ENCODE data around the gene SGSM1.
A peak's percentile ranks its signal among the peaks of the same experiment; 100 is the strongest.
"Not testable (repeated sequence)": the region's sequence is repeated elsewhere in the genome, so short reads cannot be mapped to it uniquely, and the experiment has no call there.

The SGSM1 gene

DNA sequence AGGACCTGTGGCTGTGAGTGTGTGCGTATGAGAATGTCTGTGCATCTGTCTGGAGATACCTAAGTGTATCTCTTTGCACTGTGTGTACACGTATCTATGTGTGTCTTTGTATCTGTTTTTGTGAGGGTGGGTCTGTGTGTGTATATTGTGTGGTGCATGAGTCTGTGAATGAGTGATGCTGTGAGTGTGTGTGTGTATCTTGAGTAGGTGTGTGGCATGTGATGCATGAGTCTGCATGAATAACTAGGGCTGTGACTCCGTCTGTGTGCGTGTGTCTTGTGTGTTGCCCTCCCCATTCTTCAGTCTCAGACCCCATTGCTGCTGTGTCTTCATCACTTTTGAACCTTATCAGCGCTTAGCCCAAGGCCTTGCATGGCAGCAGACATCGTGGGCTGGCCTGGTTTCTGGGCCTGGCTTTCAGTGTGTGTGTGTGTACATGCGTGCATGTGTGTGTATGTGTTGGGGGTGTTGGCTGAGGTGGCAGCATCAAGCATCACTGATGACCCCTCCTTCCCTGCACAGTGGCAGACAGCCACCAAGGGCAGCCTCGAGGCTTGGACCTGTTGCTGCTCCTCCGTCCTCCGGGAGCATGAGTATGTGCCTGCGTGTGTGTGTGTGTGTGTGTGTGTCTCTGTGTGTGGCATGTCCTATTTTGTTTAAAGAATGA lies 1.4 kb downstream of the SGSM1 start:
- DNase-seq = no peak

DNA sequence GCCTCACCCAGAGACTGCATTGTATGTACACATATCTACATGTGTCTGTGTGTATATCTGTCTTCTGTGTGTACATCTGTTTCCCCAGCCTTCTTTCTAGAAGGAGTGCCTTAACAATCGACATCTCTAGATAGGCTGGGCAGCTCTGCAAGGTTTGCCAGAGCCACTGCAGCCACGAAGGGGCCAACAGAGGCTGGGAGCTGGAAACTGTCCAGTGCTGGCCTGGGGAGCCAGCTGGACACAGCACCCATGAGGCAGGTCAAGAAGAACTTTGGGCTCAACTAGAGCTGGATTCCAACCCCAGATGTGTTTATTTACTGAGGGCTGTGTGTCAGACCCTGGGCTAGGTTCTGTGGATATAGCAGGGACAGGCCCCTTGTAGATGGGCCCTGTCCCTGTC lies 3.3 kb downstream of the SGSM1 start:
- DNase-seq = no peak

DNA sequence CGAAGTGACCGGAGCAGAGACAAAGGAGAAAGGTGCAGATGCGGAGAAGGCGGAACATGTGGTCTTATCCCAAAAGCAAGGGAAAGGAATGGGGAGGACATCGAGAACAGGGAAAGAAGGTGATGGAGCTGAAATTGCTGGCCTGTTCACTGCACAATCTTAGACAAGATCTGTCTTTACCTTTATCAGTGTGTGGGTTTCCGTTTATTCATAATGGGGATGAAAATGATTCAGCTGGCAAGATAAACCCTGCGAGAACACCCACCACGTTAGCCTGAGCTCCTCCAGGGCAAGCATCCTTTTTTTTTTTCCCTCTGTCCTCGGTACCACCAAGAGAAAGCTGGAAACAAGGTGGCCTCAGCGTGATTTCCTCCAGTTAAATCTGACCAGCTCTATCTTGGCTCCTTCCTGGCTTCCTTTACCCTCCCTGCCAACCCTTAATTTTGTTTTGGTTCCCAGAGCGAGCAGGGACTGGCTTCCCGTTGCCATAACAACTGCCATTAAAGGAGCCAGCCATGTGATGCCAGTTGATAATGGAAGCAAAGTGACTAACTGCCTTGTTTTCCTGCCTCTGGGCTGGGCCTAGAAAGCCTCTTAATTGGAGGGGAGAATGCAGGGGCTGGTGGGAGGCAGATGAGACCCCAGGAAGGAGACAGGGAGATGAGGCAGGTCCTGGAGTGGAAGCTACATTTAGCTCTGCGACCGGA lies 4.2 kb downstream of the SGSM1 start:
- peak; percentile 26 for DNase-seq

DNA sequence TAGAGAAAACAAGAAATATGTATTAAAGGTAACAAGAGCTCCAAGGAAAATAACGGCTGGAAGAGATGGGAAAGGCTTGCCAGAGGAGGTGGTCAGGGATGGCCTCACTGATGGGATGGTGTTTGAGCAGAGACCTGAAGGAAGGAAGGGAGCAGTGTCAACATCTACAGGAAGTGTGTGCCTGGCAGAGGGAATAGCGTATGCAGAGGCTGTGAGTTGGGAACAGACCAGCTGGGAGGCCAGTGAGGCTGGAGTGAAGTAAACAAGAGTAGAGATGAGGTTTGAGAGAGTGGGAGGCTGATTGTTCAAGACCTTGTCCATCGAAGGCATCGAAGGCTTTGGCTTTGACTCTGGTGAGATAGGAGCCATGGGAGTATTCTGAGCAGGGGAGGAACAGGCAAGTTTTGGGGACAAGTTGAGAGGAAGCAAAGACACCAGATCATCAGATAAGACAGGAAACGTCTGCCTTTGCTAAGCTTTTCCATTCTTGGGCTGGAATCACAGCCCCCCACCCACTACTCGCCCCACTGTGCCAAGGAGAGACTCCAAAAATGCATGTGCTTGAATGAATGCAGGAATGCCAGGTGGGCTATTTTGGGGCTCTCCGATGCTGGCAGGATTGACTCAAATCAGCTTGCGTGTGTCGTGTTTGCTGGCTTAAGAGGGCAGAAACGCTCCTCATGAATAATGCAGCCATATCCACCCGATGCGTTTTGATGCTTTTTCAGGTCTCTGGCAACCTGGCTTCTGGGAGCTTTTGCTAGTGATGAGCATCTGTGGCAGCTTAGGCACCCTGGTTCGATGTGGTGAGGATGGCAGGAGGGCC lies 7.2 kb downstream of the SGSM1 start:
- no peak for DNase-seq

DNA sequence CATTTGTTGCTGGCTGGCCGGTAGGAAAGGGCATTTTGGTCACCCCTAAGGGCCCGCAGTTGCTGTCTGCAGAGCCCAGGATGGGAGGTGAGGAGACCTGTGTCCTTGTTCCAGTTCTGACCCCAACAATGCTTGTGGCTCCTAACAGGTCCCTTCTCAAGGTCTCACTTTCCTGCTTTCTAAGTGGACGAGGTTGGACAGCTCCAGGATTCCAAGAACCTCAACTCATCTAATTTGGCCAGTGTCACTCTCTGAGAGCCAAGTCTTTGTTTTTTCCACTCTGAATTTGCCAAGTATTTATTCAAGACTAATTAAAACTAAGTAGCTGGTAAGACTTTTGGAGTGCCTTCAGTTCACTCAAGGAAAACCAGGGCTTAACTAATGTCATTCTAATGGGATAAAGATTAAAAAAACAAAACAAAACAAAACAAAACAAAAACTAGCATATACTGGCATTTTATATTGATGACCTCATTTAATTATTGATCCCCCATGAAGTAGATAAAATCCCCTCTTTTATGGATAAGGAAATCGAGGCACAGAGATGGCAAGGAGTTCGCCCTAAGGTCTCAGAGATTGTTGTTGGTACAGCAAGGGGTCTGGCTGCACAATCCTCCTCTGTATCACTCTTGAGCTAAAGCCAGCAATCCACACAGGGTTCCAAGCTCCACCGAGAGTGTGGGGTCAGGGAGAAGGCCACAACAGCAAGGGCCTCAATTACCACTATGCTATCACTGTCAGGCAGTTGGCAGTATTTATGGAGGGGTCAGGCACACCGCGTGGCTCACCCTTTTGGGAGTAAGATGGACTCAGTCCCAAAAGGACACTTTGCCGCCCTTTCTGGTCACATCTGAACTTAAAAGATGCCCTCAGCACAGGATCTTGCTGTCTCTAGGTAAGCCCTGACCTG lies 8.1 kb downstream of the SGSM1 start:
- DNase-seq = no peak

DNA sequence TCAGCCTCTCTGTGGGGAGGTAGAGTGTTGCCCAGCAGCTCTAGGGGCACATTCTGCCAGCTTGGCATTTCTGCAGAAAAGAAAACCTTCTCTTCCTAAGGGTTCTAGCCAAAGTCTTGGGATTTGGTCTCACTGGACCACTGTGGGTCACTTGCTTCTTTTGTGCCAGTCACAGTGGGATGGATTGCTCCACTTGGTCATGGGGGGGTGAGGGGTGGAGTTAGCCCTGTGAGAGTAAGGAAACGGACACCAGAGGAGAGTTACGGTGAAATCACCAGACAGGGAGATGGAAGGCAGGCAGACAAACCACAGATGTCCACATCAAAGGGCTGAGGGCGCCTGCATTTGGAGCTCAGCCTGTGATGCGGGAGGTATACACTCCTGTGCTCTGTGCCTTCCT lies 10.8 kb downstream of the SGSM1 start:
- DNase-seq = no peak

DNA sequence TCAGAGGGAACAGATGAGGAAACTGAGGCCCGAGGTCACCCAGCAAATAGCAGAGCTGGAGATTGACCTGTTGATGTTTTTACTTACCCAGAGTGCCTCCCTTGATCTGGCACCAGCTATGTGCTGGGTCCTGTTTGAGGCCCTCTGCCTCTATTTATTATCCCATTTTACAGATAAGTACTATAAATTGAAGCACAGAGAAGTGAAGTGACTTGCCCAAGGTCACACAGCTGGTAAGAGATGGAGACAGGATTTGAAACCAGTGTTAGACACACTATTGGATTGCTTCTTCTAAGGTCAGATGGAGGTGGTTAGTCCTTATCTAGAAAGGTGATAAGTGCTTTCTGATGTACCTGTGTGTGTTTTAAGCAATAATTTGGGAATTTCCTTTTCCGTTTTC lies 13.5 kb downstream of the SGSM1 start:
- no peak for DNase-seq

DNA sequence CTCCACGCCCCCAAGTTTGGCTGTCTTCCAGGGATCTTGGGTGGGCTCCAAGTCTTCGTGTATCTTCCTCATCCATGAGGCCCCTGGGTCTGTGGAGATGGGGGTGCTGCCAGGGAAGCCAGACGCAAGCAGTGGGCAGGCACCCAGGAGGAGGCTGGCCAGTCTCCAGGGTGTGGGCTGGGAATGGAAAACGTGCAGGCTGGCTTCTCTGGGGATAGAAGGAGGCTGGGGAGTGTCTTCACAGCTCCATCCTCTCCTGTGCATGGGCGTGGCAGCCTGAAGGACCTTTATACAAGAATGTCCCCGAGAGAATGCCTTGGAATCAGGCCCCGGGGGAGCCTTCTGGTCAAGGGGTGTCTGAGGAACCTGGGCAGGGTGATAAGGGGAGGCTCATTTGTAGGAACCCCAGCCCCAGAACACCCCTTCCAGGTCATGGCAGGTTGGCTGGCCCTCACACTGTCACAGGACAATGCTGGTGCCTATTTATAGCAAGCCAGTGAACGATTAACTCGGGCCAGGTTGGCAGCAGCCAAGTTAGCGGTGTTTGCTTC lies 14.0 kb downstream of the SGSM1 start:
- no peak for DNase-seq

DNA sequence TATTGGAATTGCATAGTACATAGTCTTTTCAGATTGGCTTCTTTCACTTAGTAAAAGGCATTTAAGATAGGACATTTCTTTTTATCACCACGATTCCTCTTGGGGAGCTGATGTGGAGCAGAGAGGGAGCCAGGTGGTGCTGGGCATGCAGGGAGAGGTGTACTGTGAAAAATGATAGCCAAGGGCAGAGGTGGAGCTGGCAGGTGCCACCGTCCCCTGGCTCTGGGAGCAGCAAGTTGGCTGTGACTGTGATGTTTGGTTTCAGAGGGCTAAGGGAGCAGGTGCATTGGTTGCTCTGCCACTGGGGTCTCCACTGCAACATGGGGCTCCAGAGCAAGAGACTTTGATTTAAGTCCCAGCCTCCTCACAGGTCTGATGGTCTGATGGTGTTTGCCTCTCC lies 16.5 kb downstream of the SGSM1 start:
- DNase-seq = no peak

DNA sequence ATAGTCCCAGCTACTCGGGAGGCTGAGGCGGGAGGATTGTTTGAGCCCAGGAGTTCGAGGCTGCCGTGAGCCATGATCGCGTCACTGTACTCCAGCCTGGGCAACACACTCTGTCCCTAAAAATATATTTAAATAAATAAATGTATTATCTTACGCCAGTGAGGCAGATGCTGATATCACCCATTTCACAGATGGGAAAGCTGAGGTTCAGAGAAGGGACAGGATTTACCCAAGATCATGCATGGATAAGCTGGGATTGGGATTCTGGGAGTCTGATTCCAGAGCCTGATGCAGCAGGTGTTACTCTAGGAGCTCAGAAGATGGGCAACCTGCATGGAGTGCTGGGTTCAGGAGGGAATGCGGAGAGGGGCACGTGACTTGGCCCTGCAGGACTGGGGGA lies 17.8 kb downstream of the SGSM1 start:
- no peak for DNase-seq

DNA sequence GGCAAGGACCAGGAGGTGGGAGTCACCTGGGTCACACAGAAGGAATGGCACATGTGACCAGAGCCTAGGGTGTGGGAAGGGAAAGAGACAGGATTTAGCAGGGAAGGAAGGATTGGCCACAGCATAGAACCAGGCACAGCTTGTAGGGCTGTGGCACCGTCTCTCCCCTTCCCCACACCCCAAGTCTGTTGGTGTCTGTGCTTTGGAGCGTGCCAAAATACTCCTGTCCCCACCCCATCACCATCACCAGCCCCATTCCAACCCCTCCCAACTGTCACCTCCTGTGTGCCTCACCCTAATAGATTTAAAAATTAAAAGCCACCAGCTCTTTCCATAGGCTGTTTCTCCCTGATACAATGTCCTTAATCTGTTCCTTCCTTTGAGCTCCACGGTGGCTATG lies 18.2 kb downstream of the SGSM1 start:
- DNase-seq = no peak

DNA sequence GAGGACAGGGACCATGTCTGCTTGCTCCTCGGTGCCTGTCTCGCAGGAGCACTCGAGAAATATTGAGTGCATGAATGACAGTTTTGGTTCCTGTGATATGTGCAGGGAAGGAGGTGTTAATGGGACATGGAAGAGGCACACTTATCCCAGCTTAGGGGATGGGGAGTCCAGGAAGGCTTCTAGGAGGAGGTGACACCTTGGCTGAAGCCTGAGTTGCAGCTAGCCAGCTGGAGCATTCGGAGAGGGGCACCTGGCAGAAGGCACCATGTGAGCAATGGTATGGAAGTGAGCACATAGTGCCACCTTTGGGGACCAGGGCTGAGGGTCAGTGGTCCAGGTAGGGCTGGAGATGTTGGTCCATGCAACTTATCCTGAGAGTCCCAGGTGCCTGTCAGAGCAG lies 18.9 kb downstream of the SGSM1 start:
- no peak for DNase-seq

DNA sequence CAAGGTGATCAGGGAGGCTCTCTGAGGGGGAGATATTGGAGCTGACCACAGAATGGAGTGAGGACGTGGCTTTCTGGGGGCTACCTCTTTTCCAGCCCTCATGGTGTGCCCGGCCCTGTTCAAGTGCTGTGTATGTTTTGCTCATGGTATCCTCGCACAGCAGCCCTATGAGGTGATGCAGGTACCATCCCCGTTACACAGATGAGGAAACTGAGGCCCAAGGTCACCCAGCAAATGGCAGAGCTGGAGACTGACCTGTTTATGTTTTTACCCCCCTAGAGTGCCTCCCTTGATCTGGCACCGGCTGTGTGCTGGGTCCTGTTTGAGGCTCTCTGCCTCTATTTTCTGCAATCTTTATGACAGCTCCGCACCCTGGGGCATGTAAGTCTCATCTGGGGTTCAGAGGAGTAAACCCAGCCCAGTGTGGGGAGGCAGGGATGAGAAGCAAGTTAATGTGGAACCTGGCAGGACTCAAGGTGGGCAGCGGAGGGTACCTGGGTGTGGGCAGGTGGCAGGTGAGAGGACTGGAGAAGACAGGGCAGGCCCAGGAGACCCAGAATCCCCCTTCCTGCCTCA lies 20.8 kb downstream of the SGSM1 start:
- no peak for DNase-seq

DNA sequence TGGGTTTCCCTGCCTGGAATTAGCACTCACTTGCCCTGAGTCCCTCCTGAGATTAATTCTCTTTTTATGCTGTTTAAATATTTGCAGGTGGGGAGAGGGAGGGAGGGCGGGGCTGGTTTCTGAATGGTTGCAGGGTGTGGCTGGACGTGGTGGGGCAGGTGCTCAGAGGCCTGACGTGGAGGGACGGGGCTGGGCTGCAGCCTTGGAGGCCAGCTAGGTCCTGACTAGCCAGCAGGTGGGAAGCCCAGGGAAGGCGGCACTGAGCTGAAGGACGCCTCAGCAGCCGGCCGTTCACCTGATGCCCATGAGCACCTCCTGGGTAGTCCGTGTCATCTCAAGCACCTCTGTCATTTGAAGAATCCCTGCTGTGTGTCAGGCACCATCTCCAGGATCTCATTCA lies 21.3 kb downstream of the SGSM1 start:
- peak; percentile 88 for DNase-seq

DNA sequence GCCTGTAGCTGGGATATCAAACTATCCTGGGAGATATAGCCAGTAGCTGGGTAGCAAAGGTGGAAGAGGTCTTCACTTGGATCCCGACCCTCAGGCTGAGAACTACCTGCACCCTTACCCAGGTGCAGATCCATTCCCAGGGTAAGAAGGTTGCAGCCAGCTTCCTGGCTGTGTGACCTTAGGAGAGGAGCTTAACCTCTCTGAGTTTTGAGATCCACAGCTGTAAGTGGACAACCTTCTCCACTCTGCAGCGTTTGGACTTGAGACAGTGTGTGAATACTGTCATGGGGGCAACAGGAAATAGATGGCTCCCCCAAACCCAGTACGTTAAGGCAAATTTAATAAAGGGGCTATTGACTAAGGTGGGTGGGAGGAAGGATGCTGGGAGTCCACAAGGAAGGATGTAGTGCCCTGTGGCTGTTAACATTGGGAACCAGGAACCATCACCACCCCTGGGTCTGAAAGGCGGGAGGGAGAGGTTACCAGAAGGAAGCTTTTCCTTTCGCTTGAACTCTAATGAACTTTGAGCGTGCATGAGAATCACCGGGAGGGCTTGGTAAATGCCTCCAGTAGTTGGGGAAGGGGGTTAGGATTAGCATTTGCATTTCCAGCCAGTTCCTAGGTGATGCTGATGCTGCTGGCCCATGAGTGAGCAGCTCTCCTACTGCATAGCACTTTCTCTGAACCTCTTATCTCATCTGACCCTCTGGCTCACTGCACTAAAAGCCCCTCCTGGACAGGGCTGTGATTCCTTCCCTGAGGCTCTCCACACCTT lies 24.4 kb downstream of the SGSM1 start:
- DNase-seq = no peak

DNA sequence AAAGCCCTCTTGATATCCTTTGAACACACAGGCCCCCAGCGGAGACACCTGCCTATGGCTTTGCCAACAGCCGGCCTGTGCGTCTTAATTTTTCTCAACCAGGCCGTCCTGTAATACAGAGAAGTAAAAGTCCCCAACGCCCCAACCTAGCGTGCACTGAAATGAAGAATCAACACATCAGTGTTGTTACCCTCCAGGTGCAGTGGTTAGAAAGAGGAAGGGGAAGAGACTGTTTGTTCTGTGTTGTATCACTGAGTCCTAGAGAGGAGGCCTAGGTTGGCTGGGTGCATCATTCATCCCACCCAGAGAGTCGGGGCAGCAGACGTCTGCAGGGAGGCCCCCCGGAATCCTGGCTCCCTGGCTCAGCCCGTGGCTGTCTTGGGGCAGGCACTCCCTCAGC lies 25.7 kb downstream of the SGSM1 start:
- no peak for DNase-seq

DNA sequence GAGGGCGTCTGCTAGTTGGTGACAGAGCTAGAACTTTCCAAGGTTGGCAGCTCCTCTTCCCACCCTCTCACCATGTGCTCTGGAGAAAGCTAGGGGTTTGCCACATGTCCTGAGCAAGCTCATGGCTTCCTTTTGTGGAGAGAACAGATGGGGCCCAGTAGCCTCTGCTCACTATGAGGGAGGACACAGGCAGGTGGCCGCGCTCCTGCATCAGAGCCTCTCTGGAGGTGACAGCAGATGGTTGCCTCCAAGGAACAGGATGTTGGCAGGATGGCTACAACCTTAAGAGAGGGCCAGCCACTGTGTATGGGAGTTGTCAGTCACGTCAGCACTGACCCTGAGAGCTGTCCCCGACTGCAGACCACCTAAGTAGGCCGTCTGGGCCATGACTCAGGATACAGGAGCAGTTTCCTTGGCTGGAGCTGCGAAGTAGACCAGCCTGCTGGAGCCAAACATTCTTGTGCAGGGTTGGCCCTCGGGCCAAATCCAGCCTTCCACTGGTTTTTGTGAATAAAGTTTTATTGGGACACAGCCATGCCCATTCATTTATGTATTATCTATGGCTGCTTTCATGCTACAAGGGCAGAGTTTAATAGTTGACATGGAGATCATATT lies 28.0 kb downstream of the SGSM1 start:
- no peak for DNase-seq

DNA sequence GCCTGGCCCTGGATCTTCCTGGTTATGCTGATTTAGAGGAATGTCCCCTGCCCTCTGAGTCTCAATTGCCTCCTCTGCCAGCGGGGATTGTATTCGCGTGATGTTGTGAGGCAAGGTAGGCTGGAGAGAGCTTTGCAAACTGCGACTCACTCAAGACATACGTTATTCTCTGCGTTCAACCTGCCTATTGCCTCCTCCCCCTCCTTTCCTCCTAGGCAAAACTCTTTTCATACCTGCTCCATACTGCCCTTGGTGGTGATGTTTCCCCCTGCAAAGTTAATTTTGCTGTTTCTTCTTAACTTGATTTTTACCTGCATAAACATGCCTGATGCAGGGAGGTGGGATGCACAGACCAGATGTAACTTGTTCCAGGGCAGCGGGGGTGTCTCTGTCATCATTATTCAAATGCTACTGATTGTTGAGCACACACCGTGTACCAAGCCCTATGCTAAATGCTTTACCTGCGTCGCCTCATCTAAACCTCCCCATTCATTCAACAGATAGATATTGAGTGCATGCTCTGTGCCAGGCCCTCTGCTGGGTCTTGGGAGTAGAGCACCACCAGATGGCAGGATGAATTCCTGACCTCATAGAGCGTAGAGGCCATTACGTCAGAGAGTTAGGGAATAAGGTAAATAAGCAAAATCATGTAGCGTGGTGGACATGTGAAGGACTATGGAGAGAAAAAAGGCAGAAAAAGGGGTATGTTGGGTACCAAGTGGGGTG lies 29.0 kb downstream of the SGSM1 start:
- DNase-seq = peak; percentile 38

DNA sequence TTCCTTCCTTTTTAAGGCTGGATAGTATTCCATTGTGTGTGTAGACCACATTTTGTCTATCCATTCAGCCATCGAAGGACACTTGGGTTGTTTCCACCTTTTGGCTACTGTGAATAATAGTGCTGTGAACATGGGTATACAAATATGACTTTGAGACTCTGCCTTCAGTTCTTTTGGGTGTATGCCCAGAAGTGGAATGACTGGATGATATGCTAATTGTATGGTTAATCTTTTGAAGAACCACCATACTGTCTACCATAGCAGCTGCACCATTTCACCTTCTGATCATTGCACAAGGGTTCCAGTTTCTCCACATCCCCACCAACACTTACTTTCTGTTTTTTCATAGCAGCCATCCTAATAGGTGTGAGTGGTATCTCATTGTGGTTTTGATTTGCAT lies 30.3 kb downstream of the SGSM1 start:
- DNase-seq = no peak

DNA sequence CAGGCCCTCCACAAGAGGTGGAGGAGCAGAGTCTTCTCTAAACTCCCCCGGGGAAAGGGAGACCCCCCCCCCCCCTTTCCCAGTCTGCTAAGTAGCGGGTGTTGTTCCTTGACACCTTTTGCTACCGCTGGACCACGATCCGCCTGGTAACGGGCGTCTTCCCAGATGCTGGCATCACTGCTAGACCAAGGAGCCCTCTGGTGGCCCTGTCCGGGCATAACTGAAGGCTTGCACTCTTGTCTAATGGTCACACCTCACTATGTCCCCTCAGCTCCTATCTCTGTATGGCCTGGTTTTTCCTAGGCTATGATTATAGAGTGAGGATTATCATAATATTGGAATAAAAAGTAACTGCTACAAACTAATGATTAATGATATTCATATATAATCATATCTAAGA lies 31.5 kb downstream of the SGSM1 start:
- not testable (repeated sequence) for DNase-seq

Data from NCI-H345 (cell line).